ENCODE measurements around the gene PRAF2. TPM values are rescaled to one million over a fixed set of nuclear protein-coding genes. Genes with fewer than 3 reads are reported as not detected.

The PRAF2 gene
- polyA plus RNA-seq, 4 donors, result 37.7 to 54.3 (median 42.0) TPM

GRCh38 chrX:49077941-49078340, 4.1 kb upstream of the PRAF2 start:
- no peak for DNase-seq (ENCODE audit: low read depth in 4 of 4, low spot score in 3 of 4)

- no peak for DNase-seq (ENCODE audit: low read depth in 4 of 4, low spot score in 3 of 4)
These were observed 1.5 kb upstream of the PRAF2 start for GRCh38 chrX:49075347-49075746.

- no peak for DNase-seq (ENCODE audit: low read depth in 4 of 4, low spot score in 3 of 4)
These were observed 1.1 kb downstream of the PRAF2 start for GRCh38 chrX:49072712-49073095.

GRCh38 chrX:49071877-49072711, 1.7 kb downstream of the PRAF2 start:
- DNase-seq (ENCODE audit: low read depth in 4 of 4, low spot score in 3 of 4), result peak in 1 of 4 donors; percentile 49

- no peak for DNase-seq (ENCODE audit: low read depth in 4 of 4, low spot score in 3 of 4)
These were observed 2.8 kb downstream of the PRAF2 start for GRCh38 chrX:49070988-49071387.

- DNase-seq (ENCODE audit: low read depth in 4 of 4, low spot score in 3 of 4), result no peak
These were observed 4.8 kb downstream of the PRAF2 start for GRCh38 chrX:49069038-49069437.

- DNase-seq (ENCODE audit: low read depth in 4 of 4, low spot score in 3 of 4), result no peak
These were observed 6.3 kb downstream of the PRAF2 start for GRCh38 chrX:49067285-49068120.

- DNase-seq (ENCODE audit: low read depth in 4 of 4, low spot score in 3 of 4), result no peak
These were observed 7.1 kb downstream of the PRAF2 start for GRCh38 chrX:49066690-49067089.

GRCh38 chrX:49066278-49066677, 7.5 kb downstream of the PRAF2 start:
- DNase-seq (ENCODE audit: low read depth in 4 of 4, low spot score in 3 of 4), result no peak

GRCh38 chrX:49064735-49065134, 9.1 kb downstream of the PRAF2 start:
- no peak for DNase-seq (ENCODE audit: low read depth in 4 of 4, low spot score in 3 of 4)

GRCh38 chrX:49064303-49064702, 9.5 kb downstream of the PRAF2 start:
- no peak for DNase-seq (ENCODE audit: low read depth in 4 of 4, low spot score in 3 of 4)

- no peak for DNase-seq (ENCODE audit: low read depth in 4 of 4, low spot score in 3 of 4)
These were observed 10.1 kb downstream of the PRAF2 start for GRCh38 chrX:49063715-49064114.

GRCh38 chrX:49061916-49062315, 11.9 kb downstream of the PRAF2 start:
- DNase-seq (ENCODE audit: low read depth in 4 of 4, low spot score in 3 of 4), result no peak

- DNase-seq (ENCODE audit: low read depth in 4 of 4, low spot score in 3 of 4), result no peak
These were observed 12.3 kb downstream of the PRAF2 start for GRCh38 chrX:49061490-49061889.

- DNase-seq (ENCODE audit: low read depth in 4 of 4, low spot score in 3 of 4), result no peak
These were observed 12.9 kb downstream of the PRAF2 start for GRCh38 chrX:49060914-49061313.

- no peak for DNase-seq (ENCODE audit: low read depth in 4 of 4, low spot score in 3 of 4)
These were observed 14.1 kb downstream of the PRAF2 start for GRCh38 chrX:49059681-49060085.

- no peak for DNase-seq (ENCODE audit: low read depth in 4 of 4, low spot score in 3 of 4)
These were observed 14.6 kb downstream of the PRAF2 start for GRCh38 chrX:49059201-49059600.

GRCh38 chrX:49058794-49059193, 15.0 kb downstream of the PRAF2 start, which contains the start of gene CCDC120:
Gene CCDC120 (plus strand): TSS chrX:49058999. CDS start chrX:49062042, 3,043 bp downstream.
- DNase-seq (ENCODE audit: low read depth in 4 of 4, low spot score in 3 of 4), result no peak

- DNase-seq (ENCODE audit: low read depth in 4 of 4, low spot score in 3 of 4), result no peak
These were observed 19.6 kb downstream of the PRAF2 start for GRCh38 chrX:49054073-49054762.

GRCh38 chrX:49053223-49054072, 20.4 kb downstream of the PRAF2 start:
- no peak for DNase-seq (ENCODE audit: low read depth in 4 of 4, low spot score in 3 of 4)

All from left renal pelvis (tissue), 4 donors.